Amygdala (tissue), 56 donors: Measurements from ENCODE around the gene ATP2A1.
A peak's percentile ranks its signal among the peaks of the same experiment; 100 is the strongest.
"Not testable (repeated sequence)": the region's sequence is repeated elsewhere in the genome, so short reads cannot be mapped to it uniquely, and the experiment has no call there.

ENCODE experiments used
- DNase-seq, 56 donors: peaks; one replicate each; lab custom pipeline; 2025; lab: John Stamatoyannopoulos, UW

The ATP2A1 gene

GRCh38 chr16:28904828-28905227 is 26.5 kb downstream of the ATP2A1 start:
- no peak for DNase-seq

GRCh38 chr16:28905229-28905754 is 27.0 kb downstream of the ATP2A1 start:
- DNase-seq: no peak

- DNase-seq: no peak
Observed at GRCh38 chr16:28905800-28906372, 27.6 kb downstream of the ATP2A1 start.

GRCh38 chr16:28910086-28911031 is 32.1 kb downstream of the ATP2A1 start:
- DNase-seq: no peak

GRCh38 chr16:28912558-28912957 is 34.3 kb downstream of the ATP2A1 start:
- DNase-seq: no peak

GRCh38 chr16:28913946-28914724 is 35.8 kb downstream of the ATP2A1 start:
- no peak for DNase-seq

- DNase-seq: no peak
Observed at GRCh38 chr16:28915181-28915580, 36.9 kb downstream of the ATP2A1 start.

GRCh38 chr16:28917095-28917494 is 38.8 kb downstream of the ATP2A1 start:
- DNase-seq: no peak

GRCh38 chr16:28918698-28919097 is 40.4 kb downstream of the ATP2A1 start:
- no peak for DNase-seq

GRCh38 chr16:28923231-28923587 is 44.9 kb downstream of the ATP2A1 start:
- DNase-seq: no peak

GRCh38 chr16:28923652-28924398 is 45.5 kb downstream of the ATP2A1 start:
- peak in 2 of 56 donors; percentile 1 to 12 for DNase-seq

- DNase-seq: no peak
Observed at GRCh38 chr16:28924399-28924761, 46.1 kb downstream of the ATP2A1 start.

GRCh38 chr16:28924762-28925385 is 46.6 kb downstream of the ATP2A1 start, which contains the start of gene RABEP2:
Gene RABEP2, minus strand, starts transcription at chr16:28925238. Its CDS starts 75 bp downstream, at chr16:28925163.
- peak; percentile 39 to 98 (median 86) for DNase-seq

- DNase-seq: peak in 31 of 56 donors; percentile 30 to 76 (median 57)
Observed at GRCh38 chr16:28925386-28926228, 47.3 kb downstream of the ATP2A1 start.

- DNase-seq: not testable (repeated sequence)
Observed at GRCh38 chr16:28926284-28926683, 48.0 kb downstream of the ATP2A1 start.

GRCh38 chr16:28927815-28928214 is 49.5 kb downstream of the ATP2A1 start:
- no peak for DNase-seq

- no peak for DNase-seq
Observed at GRCh38 chr16:28930203-28930602, 51.9 kb downstream of the ATP2A1 start.

GRCh38 chr16:28930652-28931051 is 52.4 kb downstream of the ATP2A1 start:
- DNase-seq: no peak

- DNase-seq: no peak
Observed at GRCh38 chr16:28931801-28932225, 53.5 kb downstream of the ATP2A1 start, which contains the start of gene CD19. Gene CD19, plus strand, starts transcription at chr16:28931971. Its CDS starts 30 bp downstream, at chr16:28932001.
